ENCODE results near the gene NOVA2.

DNA sequence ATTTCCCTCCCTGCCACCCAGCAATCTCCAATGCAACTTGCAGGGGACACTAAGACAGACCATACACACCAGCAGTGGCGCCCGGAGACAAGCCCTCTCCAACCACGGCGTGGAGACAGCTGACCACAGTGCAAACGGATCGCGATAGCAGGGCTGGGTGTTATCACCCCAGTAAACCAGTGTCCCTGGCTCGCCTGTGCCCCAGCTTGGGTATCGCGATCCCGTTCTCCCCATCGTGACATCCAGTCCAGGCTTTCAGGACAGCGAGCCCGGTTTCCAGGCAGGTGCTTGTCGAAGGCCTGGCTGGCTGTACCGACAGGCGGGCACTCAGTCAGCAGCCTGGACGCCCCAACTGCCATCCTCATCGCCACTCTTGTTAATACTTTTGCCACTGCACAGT lies 38.4 kb downstream of the NOVA2 start:
- TF ChIP-seq, protein P1, sequence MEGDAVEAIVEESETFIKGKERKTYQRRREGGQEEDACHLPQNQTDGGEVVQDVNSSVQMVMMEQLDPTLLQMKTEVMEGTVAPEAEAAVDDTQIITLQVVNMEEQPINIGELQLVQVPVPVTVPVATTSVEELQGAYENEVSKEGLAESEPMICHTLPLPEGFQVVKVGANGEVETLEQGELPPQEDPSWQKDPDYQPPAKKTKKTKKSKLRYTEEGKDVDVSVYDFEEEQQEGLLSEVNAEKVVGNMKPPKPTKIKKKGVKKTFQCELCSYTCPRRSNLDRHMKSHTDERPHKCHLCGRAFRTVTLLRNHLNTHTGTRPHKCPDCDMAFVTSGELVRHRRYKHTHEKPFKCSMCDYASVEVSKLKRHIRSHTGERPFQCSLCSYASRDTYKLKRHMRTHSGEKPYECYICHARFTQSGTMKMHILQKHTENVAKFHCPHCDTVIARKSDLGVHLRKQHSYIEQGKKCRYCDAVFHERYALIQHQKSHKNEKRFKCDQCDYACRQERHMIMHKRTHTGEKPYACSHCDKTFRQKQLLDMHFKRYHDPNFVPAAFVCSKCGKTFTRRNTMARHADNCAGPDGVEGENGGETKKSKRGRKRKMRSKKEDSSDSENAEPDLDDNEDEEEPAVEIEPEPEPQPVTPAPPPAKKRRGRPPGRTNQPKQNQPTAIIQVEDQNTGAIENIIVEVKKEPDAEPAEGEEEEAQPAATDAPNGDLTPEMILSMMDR (IDR thresholded peaks at IDR 0.05): no peak
- TF ChIP-seq EP300 (IDR thresholded peaks at IDR 0.05) (no peak), POLR2AphosphoS5 (IDR thresholded peaks at IDR 0.05) (no peak)

Data from esophagus muscularis mucosa (tissue), 4 donors.